ENCODE data around the gene C13orf42.
"Not testable (repeated sequence)": the region's sequence is repeated elsewhere in the genome, so short reads cannot be mapped to it uniquely, and the experiment has no call there.

The C13orf42 gene

DNA sequence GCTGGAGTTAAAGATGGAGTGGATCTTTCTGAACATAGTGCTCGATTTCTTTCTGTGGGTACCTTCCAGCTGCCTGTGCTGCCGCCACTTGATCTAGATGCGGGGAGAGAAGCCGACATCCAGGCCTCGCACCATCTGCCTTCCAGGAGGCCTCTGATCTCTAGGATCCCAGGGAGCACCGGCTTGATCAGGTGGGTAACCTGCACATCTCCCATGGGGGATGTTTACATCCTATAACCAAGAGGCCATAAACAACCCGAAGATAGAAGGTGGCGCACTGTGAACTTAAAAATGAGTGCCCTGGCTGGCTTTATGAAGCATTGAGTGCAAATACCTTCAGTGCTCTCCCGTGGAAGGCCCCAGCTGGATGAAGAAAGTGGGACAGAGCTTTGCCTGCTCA, at the start of gene C13orf42:
C13orf42 (minus strand) TSS at position 101 of the 400 bp plus-strand sequence; CDS start at position 36, 65 bp downstream.
- no peak for DNase-seq

DNA sequence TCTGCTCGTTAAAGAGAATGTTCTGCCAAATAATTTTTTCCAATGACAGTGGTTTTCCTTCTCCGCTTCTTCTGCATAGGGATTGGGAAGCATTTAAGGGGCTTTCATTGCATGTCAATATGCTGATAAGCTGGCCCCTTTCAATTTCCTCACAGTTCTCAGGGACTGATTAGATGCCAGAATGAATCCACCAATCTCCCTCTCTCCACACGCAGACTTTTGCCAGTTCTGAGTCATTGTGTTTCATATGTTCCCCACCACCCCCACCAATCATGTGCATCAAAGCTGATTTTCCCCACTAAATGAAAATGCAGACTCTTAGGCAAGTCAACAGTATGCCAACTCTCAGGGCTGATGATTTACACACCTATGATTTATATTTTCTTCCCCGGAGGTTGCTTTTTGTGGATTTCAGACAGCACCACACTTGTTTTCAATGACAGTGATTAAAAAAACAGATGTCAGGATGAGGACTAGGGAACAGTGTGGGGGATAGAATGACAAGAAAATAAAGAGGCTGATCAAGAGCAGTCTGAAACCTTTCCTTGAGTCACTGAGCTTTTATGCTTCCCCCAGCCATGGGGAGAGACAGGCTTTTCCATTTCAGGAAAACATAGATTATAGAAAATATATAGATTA, 47.9 kb upstream of the C13orf42 start:
- DNase-seq = no peak

DNA sequence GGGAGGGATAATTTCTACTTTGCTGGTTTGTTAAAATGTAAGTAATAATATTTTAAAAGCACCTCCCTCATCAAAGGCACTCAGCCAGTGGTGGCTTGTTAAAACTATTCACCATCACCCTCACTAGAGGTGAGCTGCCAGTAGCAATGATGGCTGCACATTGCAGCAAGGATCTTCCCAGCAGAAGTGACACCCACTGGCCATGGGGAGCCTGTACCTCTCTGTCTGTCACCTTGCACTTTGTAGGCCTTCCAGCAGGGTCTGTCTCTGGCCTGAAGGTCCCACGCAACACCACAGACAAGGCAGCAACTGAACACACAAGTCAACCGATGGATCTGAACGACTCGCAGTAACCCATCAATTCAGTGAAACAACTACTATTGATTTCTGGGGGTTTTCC, 47.3 kb upstream of the C13orf42 start:
- no peak for DNase-seq

DNA sequence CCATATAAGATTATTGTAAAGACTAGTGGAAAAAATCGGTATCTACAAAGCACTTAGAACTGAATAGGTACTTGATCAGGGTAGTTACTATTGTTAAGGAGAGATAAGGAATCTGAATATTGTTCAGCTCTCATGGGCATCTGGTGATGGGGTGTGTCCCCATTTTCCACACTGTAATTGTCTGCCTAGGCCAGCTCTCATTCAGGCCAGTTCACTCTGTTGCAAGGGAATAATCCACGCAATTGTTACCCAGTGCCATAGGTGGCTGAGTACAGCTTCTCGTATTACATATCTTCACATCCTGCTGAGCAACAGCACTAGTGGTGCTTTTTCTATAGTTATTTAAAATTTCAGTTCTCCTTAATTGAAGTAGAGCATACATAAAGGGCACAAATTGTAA, 45.6 kb upstream of the C13orf42 start:
- no peak for DNase-seq

DNA sequence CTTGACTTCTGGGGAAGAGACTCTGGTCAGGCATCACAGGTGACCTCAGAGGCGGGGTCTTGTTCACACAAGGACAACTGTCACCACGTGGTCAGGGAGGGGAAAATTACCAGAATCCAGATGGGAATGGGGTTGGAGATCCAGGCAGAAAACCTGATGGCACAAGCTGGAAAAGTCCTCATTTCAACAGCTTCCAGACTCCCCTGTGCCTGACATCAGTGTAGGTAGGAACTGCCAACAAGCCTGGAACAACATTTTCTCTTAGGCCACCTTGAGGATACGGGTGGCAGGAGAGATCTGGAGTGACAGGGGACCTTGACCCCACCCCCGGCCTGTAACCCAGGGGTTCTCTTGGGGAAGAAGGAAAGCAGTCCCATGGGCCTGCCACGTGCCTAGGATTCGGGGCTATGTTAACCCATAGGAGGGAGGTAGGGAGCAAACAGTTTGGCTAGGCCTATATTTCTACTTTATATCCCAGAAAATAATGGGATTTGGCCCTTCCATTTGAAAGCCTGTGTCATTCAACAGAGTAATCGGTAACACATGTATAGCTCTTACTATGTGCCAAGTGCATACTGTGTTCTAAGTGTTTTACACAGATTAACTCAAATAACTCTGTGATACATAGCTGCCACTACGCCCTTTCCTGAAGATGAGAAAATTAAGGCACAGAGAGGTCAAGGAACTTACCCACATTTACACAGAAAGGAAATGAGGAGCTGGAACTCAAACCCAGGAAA, 44.9 kb upstream of the C13orf42 start:
- DNase-seq = no peak

DNA sequence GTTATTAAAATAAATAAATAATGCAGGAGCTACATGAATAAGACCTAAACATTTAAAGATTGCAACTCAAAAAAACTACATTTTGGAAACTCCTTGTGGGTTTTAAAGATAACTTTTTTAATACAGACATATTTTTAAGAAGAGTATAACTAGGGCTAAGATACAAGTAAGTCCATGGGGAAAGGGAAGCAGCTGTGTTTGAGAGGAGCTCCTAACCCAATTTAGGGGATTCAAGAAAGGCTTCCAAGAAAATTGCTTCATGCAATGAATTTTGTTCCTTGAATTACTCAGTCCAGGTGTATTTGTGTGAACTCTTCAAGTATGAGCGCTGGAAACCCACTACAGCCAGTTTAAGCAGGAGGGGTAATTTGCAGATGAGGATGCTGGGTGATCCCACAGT, 44.1 kb upstream of the C13orf42 start:
- DNase-seq = no peak

DNA sequence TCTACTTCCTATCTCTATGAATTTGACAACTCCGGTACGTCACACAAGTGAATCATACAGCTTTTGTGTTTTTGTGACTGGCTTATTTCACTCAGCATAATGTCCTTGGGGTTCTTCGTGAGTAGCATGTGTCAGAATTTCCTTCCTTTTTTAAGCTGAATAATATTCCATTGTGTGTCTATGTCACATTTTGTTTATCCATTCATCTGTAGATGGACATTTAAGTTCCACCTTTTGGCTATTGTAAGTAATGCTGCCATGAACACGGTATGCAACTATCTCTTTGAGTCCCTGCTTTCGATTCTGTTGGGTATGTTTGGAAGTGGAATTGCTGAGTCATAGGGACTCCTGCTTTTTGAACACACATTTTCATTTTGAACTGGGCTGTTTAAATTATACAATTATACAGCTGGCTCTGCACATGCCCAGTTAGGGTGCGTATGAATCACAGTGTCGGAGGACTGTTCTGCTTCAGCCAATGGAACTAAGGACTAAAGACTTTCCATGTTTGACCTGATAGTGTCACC, 43.0 kb upstream of the C13orf42 start:
- no peak for DNase-seq

DNA sequence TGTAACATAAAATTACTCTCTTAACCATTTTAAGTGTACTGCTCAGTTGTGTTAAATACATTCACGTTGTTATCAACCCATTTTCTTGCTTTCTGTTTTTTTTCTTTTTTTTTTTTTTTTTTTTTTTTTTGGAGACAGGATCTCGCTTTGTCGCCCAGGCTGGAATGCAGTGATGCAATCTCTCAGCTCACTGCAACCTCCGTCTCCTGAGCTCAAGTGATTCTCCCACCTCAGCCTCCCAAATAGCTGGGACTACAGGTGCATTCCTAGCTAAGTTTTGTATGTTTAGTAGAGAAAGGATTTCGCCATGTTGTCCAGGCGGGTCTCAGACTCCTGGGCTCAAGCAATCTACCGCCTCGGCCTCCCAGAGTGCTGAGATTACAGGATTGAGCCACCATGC, 42.5 kb upstream of the C13orf42 start:
- DNase-seq = no peak

DNA sequence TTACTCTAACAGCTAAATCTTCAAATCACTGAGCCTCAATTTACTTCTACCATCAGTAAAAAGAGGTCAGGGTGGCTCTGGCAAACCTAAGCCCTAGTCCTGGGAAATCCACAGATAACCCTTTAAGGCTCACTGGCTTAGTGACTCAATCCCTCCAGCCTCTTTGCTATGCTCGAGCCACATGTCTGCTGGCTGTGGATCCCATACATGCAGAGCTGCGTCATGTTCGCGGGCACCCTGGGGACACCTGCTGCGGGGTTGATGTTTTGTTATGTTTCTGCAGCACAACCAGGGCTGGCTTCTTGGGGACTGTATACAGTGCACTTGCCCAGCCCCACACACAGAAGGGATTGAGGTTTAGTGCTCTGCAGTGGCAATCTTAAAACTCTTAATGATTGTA, 41.6 kb upstream of the C13orf42 start:
- no peak for DNase-seq

DNA sequence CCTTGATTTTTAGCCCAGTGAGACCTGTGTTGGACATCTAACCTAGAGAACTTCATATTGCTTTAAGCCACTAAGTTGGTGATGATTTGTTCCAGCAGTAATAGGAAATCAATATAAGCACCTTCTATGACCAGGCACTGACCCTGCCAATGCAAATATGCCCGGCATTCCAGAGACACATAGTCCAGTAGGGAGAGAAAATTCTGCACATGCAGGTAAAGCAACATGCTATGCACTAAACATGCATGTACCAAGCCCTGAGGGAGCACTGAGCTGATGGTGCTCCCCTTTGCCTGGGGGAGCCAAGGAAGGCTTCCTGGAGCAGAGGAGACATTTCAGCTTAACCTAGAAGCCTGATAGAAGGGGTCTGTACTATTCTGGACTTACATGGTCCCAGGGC, 40.4 kb upstream of the C13orf42 start:
- no peak for DNase-seq

DNA sequence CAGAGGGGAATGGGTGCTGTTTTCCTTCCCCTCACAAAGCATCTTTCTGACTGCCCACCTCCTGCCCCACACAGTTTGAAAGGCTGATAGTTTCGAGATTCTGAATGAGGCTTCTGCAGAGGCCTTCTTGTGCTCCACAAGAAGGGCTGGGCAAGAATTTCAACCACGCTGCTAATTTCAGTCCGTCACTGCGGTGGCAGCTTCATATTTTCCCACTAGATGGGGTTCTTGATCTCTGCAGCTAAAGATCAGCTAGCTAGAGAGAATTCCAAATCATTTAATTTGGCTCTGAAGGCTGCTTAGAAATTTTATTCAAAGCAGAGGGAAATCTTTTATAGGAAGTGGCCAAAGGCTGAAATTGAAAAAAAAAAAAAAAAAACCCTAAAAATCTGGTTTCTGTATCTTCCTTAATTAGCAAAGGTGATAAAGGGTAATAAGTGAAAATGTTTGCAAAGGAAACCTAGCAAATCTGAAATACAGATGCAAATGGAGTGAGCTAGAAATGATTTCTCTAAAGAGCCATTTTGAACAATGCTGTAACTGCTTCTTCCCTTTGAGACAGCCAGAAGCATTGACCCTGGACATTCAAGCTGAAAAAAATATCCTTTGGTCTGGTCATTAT, 38.0 kb upstream of the C13orf42 start:
- no peak for DNase-seq

DNA sequence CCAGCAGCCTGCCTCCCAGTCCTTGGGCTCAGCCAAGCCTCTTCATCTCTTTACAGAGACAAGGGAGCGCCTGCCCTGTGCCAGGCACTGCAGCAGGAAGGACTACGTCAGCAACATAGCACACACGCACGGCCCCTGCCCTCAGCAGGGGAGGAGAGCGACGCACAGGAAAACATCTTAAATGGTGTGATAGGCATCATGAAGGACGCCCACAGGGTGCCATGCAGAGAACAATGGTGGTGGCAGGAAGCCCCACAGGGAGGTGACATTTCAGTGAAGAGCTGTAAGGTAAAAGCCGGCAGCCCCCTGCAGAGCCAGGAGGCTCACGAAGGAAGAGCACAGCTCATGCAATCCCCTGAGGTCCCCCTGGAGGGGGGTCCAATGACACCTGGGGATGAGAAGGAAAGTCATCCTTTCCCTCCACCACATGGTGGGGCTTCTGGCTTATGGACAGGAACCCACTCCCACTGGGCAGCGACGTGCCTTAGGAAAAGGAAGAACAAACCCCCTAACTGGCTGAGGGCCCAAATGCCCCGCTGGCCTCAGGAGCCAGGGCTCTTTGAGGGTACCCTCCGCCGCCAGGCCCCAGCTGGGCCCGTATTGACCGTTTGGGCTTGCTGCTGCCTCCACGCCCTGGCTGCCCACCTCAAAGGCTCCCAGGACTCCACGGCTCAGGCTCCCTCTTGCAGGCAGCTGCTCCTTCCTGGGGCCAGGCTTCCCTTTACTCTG, 37.3 kb upstream of the C13orf42 start:
- DNase-seq = peak; percentile 48

DNA sequence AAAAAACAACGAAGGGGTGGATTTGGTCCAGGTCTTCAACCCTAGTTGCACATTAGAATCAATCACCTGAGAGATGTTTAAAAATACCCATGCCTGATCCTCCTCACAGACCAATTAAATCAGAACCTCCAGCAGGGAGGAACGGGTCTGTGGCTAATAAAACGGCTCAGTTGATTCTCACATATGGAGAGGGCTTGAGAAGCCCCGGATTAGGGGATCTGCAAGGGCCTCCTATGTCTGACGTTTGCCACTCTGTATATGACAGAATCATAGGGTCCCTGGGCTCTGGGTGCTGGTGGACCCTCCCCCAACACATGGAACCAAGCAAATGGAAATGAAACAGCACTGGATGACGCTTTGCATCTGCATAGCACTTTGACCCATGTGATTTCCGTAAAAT, 36.7 kb upstream of the C13orf42 start:
- DNase-seq = no peak

DNA sequence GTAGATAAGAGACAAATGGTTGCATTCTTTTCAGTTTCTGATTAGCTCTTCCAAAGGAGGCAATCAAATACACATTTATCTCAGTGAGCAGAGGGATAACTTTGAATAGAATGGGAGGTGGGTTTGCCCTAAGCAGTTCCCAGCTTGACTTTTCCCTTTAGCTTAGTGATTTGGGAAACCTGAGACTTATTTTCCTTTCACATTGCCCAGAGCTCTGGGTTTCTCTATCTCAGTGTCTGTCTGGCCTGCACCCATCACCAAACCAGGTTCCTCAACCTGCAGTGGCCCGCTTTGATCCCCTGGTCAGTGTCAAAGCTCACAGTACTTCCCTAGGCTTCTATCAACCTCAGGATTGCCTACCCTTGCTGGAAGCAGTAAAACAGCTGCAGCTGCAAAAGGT, 35.6 kb upstream of the C13orf42 start:
- DNase-seq = no peak

DNA sequence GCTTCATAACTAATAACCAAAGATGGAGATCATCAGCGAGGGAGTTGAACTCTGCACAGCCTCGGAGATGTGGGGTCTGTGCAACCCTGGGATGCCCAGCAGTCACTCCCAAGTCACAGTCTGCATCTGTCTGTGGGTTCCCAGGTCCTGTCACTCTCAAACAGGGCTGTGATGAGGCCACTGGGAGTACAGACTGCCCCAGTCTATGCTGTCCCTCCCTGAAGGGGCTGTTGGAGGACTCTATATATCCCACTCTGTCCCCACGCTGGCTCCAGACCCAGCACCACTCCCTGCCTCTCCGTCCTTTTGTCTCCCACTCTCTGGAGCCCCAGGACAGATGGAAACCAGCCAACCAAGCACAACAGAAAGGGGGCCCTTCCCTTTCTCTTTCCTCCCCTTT, 26.2 kb upstream of the C13orf42 start:
- DNase-seq = no peak

DNA sequence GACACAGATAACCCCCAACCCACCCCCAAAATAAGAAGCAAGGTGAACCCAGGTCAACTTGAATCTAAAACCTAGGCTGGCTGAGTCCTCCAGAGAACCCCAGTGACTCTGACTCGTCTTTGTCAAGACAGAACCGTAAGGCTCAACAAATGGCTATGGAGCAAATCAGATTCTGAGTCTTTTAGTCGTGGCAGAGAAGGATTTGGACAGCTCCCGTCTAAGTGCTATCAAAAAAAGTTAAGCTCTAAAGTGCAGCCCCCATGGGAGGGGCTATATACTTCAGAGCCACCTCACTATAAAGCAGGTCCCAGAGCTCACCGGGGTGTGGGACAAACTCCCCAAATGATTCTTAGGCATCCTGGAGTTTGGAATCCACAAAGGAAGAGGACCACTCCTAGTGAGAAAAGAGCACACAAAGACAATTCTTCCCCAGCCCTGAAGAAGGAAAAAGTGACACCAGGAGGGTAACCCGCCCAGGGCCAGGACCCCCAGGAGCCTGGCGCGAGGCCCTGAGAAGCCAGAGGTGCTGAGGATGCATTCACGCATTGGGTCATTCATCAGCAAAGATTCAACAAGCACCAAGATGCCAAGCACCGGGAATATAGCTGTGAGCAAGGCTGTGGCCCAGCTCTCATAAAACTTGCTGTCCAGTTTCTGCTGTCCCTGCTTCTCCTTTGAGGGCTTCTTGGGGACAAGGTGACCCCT, 25.4 kb upstream of the C13orf42 start:
- no peak for DNase-seq

DNA sequence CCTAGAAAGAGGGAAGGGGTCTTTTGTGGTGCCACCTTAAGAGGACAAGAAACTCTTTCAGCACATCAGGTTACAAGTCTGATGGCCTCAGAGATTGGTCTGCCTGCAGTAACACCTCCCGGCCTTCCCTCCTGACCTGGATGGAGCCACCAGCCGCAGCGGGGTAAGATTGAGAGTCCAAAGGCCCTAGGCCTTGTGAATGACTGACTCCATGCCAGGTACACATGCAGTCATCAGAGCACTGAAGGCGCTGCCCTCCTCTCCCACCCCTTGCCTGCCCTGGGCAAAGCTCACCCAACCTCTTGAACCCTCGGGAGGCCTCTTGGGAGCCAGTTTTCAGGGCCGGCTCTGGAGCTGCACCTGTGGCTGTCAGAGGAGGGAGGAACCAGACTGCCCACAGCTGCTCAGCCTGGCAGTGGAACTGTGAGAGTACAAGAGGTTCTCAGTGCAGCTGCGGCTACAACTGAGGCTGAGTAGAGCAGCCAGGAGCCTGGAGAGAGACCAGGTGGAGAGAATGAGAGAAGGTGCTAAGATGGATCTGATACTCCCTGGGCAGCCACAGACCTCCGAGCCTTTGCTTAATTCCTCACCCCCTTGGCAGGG, 23.8 kb upstream of the C13orf42 start:
- DNase-seq = no peak

DNA sequence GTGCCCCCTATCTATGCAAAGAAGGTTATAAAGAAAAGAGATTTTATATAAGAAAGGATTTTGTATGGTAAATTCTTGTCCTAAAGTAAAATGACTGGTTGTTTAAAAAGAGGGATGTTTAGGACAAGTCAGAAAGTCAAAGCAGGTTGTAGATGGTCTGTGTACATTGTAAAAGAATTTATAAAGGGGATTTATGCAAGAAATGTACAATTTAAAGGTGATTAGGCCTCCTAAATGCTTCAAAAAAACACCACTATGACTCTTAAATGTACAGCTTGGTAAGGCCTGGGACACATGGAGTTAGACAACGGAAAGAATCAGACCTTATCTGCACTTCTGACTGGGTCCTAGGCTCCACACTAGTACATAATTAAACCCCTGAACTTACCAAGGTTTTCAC, 19.3 kb upstream of the C13orf42 start:
- no peak for DNase-seq

DNA sequence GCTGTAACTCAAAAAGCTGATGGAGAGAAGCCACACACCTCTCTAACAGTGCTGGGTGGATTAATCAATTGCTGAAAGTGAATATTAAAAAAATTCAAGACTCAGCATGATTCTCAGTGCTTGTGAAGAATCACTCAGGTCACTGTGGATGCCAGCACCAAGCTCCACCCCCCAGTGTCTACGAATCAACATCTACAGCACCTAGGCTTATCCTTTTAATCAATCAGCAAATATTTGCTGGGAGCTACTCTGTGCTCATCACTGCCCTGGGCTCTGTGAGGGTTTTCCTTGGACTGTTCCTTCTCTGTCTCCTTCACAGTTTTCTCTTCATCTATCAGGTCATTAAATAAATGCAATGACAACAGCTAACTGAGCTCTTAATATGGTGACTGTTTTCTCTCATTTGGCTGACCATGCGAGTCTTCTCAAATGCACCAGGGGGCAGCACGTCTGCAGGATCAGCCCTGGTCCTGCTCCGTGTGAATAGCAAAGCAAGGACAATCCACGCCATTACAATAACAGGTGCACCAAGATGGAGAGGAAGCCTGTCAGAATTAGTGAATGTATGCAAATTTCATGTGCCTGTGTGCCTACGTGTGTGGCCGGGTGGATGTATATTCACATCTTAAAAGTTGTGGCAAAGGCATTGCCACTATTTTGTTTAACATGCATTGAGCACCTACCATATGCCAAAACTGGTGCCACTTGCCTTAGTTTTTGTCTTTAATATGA, 14.6 kb upstream of the C13orf42 start:
- DNase-seq = peak; percentile 13

DNA sequence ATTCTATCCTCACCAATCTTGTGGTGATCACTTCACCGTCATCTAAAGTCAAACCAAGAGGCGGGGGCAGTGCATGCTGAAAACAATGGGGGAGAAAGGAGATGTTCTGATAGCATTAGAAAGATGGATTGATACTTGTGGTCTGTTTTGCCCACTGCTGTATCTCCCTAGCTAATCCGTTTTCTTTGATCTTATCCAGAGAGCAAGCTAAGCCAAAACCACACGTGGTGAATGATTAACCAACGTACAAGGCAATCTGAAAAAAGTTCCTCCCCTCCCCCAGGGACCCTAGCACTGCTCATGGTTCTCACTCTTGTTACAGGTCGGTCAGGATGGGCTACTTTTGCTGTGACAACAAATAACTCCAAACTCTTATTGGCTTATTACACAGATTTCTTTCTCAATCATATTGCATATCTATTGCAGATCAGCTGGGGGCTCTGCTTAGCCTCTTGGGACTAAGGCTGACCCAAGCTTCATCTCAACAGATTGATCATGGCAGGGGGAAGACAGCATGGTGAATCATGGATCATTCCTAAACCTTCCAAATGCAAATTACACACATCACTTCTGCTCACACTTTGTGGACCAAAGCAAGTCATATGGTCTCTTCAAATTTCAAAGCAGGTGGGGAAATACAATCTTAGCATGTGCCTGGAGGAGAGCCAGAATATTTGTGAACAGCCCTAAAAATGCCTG, 11.9 kb upstream of the C13orf42 start:
- DNase-seq = no peak

DNA sequence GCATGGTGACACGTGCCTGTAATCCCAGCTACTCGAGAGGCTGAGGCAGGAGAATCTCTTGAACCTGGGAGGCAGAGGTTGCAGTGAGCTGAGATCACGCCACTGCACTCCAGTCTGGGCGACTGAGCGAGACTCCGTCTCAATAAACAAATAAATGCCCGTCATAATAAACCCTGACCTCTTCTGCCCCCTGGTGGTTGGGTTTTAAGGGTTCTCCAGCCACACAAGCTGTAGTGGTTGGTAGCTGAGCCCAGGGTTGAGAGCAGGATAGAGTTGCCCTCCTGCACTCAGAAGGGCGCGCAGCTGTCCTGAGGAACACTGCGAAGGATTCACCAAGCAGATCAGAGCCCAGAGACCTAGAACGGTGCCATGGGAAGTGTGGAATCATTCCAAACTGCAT, 9.8 kb upstream of the C13orf42 start:
- DNase-seq = not testable (repeated sequence)

Measured in NCI-H2081 treated with DMSO at 0.1 percent for 48 hours (cell line).